A549 treated with dexamethasone at 1 μM for 4 hours (cell line): Measurements from ENCODE around the gene ACD. TPM values are rescaled to one million over a fixed set of nuclear protein-coding genes. Genes with fewer than 3 reads are reported as not detected.

Experiments used
- total RNA-seq: library from RNA; stranded (reverse); fragments of 200-300 nt; extraction: Qiagen RNA extraction; gene quantifications from 5 replicates; pipeline ENCODE4 v1.2.3, GENCODE V29; 2022

Gene ACD
- 26.7 to 36.7 TPM (median 33.8 TPM) in 5 replicates for total RNA-seq

DNA sequence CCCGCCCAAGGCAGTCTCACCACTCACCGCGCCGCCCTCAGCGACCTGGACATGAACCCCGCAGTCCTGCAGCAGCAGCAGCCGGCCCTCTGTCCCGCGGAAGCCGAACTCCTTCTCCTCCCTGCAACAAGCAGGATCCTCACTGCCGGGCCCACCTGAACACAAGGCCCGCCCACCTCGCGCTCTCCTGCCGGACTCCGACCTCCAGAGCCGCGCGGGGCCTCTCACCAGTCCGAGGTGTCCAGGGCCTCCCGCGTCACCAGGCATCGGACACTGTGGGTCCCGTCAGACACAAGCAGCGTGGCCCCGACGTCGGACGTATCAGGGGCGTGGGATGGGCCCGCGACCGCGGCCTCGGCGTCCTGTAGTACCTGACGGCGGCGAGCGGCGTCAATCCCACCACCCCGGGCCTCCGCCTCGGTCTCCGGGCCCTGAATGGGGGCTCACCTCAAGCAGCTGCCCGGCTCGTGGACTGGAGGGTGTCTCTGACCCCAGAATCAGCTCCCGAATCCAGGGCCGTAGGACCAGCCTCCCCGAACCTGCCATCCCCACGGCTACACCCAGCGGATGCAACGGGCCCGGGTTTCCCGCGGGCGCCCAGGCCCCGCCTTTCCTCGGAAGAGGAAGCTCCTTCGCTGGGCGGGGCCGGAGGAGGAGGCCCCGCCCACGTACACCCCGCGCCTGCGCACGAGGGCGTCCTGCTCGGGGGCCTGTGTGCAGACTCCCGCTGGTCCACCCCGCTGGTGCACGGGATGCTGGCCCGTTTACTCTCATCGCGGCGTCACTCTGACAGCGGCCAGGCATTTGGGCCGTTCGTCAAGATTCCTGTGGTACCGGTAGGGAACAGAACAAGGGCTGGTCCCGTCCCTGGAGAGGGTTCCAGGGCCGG lies at the start of gene ACD:
ACD (minus strand) TSS at position 586 of the 889 bp plus-strand sequence; CDS start at position 546, 40 bp downstream.

DNA sequence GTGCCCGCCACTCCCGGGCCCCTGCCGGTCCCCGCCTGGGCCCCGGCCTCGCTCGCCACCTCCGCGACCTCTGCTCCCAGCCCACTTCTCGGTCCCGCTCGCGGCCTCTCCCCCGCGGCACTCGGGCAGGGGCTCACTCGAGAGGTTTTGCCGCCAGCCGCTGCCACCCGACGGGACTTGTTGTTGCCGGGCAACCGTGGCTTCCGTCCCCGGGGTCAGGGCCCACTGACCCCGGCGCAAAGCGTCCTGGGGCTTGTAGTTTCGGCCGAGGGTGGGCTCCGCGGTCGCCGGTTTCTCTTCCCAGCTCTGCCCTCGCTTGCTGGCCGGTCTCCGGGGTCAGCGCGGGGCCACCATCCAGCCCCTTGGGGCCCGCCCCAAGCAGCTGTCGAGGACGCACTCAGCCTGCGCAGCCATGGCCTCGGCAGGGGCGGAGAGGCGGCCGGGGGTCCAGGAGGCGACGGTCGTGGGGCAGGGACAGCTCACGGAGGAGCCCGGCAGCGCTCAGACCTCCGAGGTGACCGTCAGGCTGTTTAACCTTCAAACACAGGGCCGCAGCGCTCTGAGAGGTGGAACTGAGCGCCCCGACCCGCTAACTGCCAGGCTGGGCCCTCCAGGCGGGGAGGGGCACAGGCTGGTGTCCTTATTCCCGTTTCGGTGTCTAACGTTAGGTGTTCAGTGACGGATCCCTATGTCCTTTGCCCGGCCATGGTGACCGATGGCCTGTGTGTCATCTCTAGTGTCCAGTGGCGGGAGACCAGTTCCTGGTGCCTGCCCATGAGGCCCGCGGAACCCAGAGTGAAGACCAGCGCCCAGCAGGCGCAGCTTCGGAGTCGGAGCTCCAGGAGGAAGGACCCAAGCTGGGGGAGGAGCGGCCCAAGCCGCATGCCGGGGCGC lies 6.7 kb upstream of the ACD start, which contains the start of the genes C16orf86 and ENKD1:
C16orf86 (plus strand) TSS at position 256 of the 894 bp plus-strand sequence; CDS start at position 413, 157 bp downstream.
ENKD1 (minus strand) TSS at position 192 of the 894 bp plus-strand sequence. CDS start 308 bp downstream, outside the sequence.

DNA sequence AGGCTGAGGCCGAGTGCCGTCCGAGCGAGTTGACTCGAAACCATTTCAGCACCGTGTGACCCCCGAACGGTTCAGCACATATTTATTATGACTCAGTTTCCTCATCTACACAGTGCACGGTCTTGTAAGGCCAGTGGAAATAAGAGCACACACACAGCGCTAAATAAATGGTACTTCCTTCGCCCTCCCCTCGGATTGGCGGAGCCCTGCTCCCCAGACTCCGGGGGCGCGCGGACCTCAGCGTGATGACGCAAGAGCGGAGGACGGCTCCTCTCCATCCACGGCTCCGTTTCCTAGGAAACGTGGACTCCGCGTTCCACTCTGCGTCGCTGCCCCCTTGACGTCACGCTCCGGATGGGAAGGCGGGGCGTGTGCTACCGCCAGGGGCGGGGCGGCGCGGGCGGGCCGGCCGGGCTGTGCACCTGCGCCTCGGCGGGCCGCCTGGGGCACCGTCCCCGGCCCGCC lies 536 bp upstream of the ACD start, which contains the start of gene PARD6A:
PARD6A (plus strand) TSS at position 397 of the 465 bp plus-strand sequence. CDS start 79 bp downstream, outside the sequence.

Other genes with a start within 250 kb of the ACD start
- 4.6 to 7.4 TPM (median 5.5 TPM) in 5 replicates for gene ZDHHC1, start 243.8 kb downstream of the ACD start, total RNA-seq
- gene HSD11B2, start 229.1 kb downstream of the ACD start, total RNA-seq = 1.6 to 3.3 TPM (median 2.4 TPM) in 5 replicates
- gene ATP6V0D1, start 179.1 kb downstream of the ACD start, total RNA-seq = 103 to 118 TPM (median 107 TPM) in 5 replicates
- gene AGRP, start 176.7 kb downstream of the ACD start, total RNA-seq = 0.13 TPM in 1 of 5 replicates, not detected in the others
- gene RIPOR1, start 131.4 kb downstream of the ACD start, total RNA-seq = 36.3 to 42.3 TPM (median 38.6 TPM) in 5 replicates
- gene CTCF, start 97.7 kb downstream of the ACD start, total RNA-seq = 32.2 to 41.6 TPM (median 39.0 TPM) in 5 replicates
- 1.5 to 2.6 TPM (median 2.0 TPM) in 5 replicates for gene CARMIL2, start 15.1 kb downstream of the ACD start, total RNA-seq
- gene PARD6A, start 700 bp upstream of the ACD start, total RNA-seq = 1.7 to 2.8 TPM (median 2.2 TPM) in 5 replicates
- 7.4 to 10.9 TPM (median 9.7 TPM) in 5 replicates for gene ENKD1, start 6.5 kb upstream of the ACD start, total RNA-seq
- gene C16orf86, start 6.6 kb upstream of the ACD start, total RNA-seq = 0.06 to 0.14 TPM (median 0.10 TPM) in 3 of 5 replicates, not detected in the others
- gene GFOD2, start 59.1 kb upstream of the ACD start, total RNA-seq = 14.3 to 17.7 TPM (median 16.4 TPM) in 5 replicates
- 6.6 to 10.3 TPM (median 9.8 TPM) in 5 replicates for gene RANBP10, start 146.3 kb upstream of the ACD start, total RNA-seq
- gene TSNAXIP1, start 146.6 kb upstream of the ACD start, total RNA-seq = 0.25 to 0.67 TPM (median 0.52 TPM) in 5 replicates
- 26.2 to 39.1 TPM (median 37.6 TPM) in 5 replicates for gene THAP11, start 182.1 kb upstream of the ACD start, total RNA-seq
- gene NUTF2, start 186.7 kb upstream of the ACD start, total RNA-seq = 240 to 275 TPM (median 248 TPM) in 5 replicates
- 19.9 to 28.0 TPM (median 26.0 TPM) in 5 replicates for gene CENPT, start 187.4 kb upstream of the ACD start, total RNA-seq
- 42.2 to 69.2 TPM (median 59.8 TPM) in 5 replicates for gene EDC4, start 212.8 kb upstream of the ACD start, total RNA-seq
- gene NRN1L, start 224.6 kb upstream of the ACD start, total RNA-seq = 0.29 to 0.32 TPM in 2 of 5 replicates, not detected in the others
- 10.6 to 16.1 TPM (median 14.7 TPM) in 5 replicates for gene PSKH1, start 233.0 kb upstream of the ACD start, total RNA-seq